KMS-11 (cell line): ENCODE results near the gene ATP2C1.

ENCODE experiments used
- H2AFZ ChIP-seq: fragments of 200-600 bp; sonication (generic); 2 replicates; pipeline ENCODE4 v1.6.1; 2016; ENCODE audit warnings: antibody characterized with exemption, mixed run types, low read depth
- H3K27ac ChIP-seq: fragments of 200-600 bp; sonication (generic); 2 replicates; pipeline ENCODE4 v1.6.1; 2016; ENCODE audit warnings: mild to moderate bottlenecking, mixed run types
- H3K27me3 ChIP-seq: fragments of 200-600 bp; sonication (generic); 2 replicates; pipeline ENCODE4 v1.6.1; 2017; ENCODE audit warnings: mild to moderate bottlenecking, low read depth, mixed run types, moderate library complexity; ENCODE audit not compliant: insufficient read depth
- H3K36me3 ChIP-seq: fragments of 200-600 bp; sonication (generic); 2 replicates; pipeline ENCODE4 v1.6.1; 2017; ENCODE audit warnings: mild to moderate bottlenecking, mixed run types; ENCODE audit not compliant: insufficient read depth
- H3K4me1 ChIP-seq: fragments of 200-600 bp; sonication (generic); 2 replicates; pipeline ENCODE4 v1.6.1; 2016; ENCODE audit warnings: mild to moderate bottlenecking, low read depth, mixed run types; ENCODE audit not compliant: poor library complexity, severe bottlenecking
- H3K4me2 ChIP-seq: fragments of 200-600 bp; sonication (generic); 2 replicates; pipeline ENCODE4 v1.7.0; 2016; ENCODE audit warnings: mild to moderate bottlenecking, mixed run types
- H3K4me3 ChIP-seq: fragments of 200-600 bp; sonication (generic); IDR thresholded peaks from 2 replicates; pipeline ENCODE4 v1.6.1; 2017; ENCODE audit warnings: low read depth, low read length, mixed read lengths; ENCODE audit not compliant: insufficient read depth
- H3K79me2 ChIP-seq: fragments of 200-600 bp; sonication (generic); 2 replicates; pipeline ENCODE4 v1.6.1; 2016; ENCODE audit warnings: low read depth, mixed run types; ENCODE audit not compliant: insufficient read depth
- H3K9ac ChIP-seq: fragments of 200-600 bp; sonication (generic); 2 replicates; pipeline ENCODE4 v1.6.1; 2016; ENCODE audit warnings: mild to moderate bottlenecking, mixed run types
- H4K20me1 ChIP-seq: fragments of 200-600 bp; sonication (generic); 2 replicates; pipeline ENCODE4 v1.6.1; 2016; ENCODE audit warnings: mild to moderate bottlenecking, mixed run types; ENCODE audit not compliant: insufficient read depth
- CTCF ChIP-seq: fragments of 200-600 bp; sonication (generic); conservative IDR thresholded peaks from 2 replicates; pipeline ENCODE4 v1.6.1; 2017; ENCODE audit warnings: low read depth, mild to moderate bottlenecking, antibody characterized with exemption, low read length, moderate library complexity, mixed read lengths

ATP2C1 gene

GRCh38 chr3:130956721-130957120, 62.8 kb downstream of the ATP2C1 start:
- no peak overlapping the region for H3K9ac ChIP-seq
- H3K4me2 ChIP-seq: no peak overlapping the region
- no peaks in the 10 kb centered on the region for H3K27me3 ChIP-seq
- H3K79me2 ChIP-seq: no peaks in the 10 kb centered on the region
- H3K4me3 ChIP-seq: no peak overlapping the region
- H4K20me1 ChIP-seq: no peaks in the 10 kb centered on the region
- no peak for TF ChIP-seq CTCF
- H3K4me1 ChIP-seq: peaks cover 9% of the 10 kb centered on the region
- H2AFZ ChIP-seq: no peak overlapping the region
- peaks cover 28% of the 10 kb centered on the region for H3K36me3 ChIP-seq
- H3K27ac ChIP-seq: no peak overlapping the region

- no peak for TF ChIP-seq CTCF
- Histone ChIP-seq H3K4me3 (no peak overlapping the region), H3K9ac (no peak overlapping the region), H4K20me1 (no peaks in the 10 kb centered on the region), H3K4me1 (no peaks in the 10 kb centered on the region), H3K36me3 (peaks cover 20% of the 10 kb centered on the region), H3K79me2 (no peaks in the 10 kb centered on the region), H3K27ac (no peak overlapping the region), H3K27me3 (no peaks in the 10 kb centered on the region), H3K4me2 (no peak overlapping the region), H2AFZ (no peak overlapping the region)
Measured at GRCh38 chr3:130960139-130960795, 66.4 kb downstream of the ATP2C1 start.

GRCh38 chr3:130961458-130961857, 67.6 kb downstream of the ATP2C1 start:
- no peak for TF ChIP-seq CTCF
- no peak overlapping the region for H3K27ac ChIP-seq
- H3K4me3 ChIP-seq: no peak overlapping the region
- H3K9ac ChIP-seq: no peak overlapping the region
- H3K4me2 ChIP-seq: no peak overlapping the region
- H3K27me3 ChIP-seq: no peaks in the 10 kb centered on the region
- no peak overlapping the region for H2AFZ ChIP-seq
- no peaks in the 10 kb centered on the region for H3K79me2 ChIP-seq
- H3K4me1 ChIP-seq: peaks cover 2% of the 10 kb centered on the region
- peaks cover 23% of the 10 kb centered on the region for H3K36me3 ChIP-seq
- H4K20me1 ChIP-seq: no peaks in the 10 kb centered on the region

GRCh38 chr3:130963444-130963843, 69.6 kb downstream of the ATP2C1 start:
- Histone ChIP-seq H4K20me1 (no peaks in the 10 kb centered on the region), H3K4me2 (no peak overlapping the region), H3K36me3 (peaks cover 26% of the 10 kb centered on the region; the same call in 1 of the 2 replicates), H2AFZ (no peak overlapping the region), H3K4me3 (no peak overlapping the region), H3K27ac (no peak overlapping the region), H3K4me1 (peaks cover 12% of the 10 kb centered on the region), H3K27me3 (no peaks in the 10 kb centered on the region), H3K79me2 (no peaks in the 10 kb centered on the region), H3K9ac (no peak overlapping the region)
- no peak for TF ChIP-seq CTCF
